HL-60 (cell line): ENCODE results near the gene TEX29.

ENCODE experiments used
- GABPA ChIP-seq: IDR thresholded peaks from 2 replicates; pipeline ENCODE4 v1.6.1; 2012; ENCODE audit warnings: low read depth
- POLR2AphosphoS5 ChIP-seq: IDR thresholded peaks from 2 replicates; pipeline ENCODE4 v1.6.1; 2012; ENCODE audit warnings: low read depth
- TF ChIP-seq, protein P1 (sequence below): IDR thresholded peaks from one replicate; pipeline ENCODE4 v1.5.1; 2011; ENCODE audit warnings: low read length, control low read depth, inconsistent platforms; ENCODE audit not compliant: insufficient read depth
- TF ChIP-seq, protein P2 (sequence below): IDR thresholded peaks from 2 replicates; pipeline ENCODE4 v1.6.1; 2012; ENCODE audit warnings: low read depth; ENCODE audit not compliant: insufficient replicate concordance

DNA sequence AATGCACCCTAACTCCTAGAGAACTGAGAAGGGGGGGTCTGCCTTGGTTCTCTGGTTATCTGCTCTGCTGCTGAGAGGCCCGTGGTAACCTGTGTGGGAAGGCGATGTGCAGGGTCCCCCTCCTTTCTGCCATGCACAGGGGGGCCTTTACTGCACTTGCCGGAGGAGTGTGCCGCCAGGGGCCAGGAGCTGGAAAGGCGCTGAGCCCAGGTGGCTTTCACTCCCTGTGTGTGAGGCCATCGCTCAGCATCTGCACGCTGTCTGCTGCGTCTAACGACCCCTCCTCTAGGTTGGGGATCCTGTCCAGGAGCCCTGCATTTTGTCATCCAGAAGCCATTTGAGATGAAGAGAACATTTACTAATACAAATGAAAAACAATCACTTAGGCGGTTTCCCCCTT lies 37.0 kb upstream of the TEX29 start:
- TF ChIP-seq, protein P1, sequence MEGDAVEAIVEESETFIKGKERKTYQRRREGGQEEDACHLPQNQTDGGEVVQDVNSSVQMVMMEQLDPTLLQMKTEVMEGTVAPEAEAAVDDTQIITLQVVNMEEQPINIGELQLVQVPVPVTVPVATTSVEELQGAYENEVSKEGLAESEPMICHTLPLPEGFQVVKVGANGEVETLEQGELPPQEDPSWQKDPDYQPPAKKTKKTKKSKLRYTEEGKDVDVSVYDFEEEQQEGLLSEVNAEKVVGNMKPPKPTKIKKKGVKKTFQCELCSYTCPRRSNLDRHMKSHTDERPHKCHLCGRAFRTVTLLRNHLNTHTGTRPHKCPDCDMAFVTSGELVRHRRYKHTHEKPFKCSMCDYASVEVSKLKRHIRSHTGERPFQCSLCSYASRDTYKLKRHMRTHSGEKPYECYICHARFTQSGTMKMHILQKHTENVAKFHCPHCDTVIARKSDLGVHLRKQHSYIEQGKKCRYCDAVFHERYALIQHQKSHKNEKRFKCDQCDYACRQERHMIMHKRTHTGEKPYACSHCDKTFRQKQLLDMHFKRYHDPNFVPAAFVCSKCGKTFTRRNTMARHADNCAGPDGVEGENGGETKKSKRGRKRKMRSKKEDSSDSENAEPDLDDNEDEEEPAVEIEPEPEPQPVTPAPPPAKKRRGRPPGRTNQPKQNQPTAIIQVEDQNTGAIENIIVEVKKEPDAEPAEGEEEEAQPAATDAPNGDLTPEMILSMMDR, result no peak
- no peak for TF ChIP-seq GABPA
- TF ChIP-seq, protein P2, sequence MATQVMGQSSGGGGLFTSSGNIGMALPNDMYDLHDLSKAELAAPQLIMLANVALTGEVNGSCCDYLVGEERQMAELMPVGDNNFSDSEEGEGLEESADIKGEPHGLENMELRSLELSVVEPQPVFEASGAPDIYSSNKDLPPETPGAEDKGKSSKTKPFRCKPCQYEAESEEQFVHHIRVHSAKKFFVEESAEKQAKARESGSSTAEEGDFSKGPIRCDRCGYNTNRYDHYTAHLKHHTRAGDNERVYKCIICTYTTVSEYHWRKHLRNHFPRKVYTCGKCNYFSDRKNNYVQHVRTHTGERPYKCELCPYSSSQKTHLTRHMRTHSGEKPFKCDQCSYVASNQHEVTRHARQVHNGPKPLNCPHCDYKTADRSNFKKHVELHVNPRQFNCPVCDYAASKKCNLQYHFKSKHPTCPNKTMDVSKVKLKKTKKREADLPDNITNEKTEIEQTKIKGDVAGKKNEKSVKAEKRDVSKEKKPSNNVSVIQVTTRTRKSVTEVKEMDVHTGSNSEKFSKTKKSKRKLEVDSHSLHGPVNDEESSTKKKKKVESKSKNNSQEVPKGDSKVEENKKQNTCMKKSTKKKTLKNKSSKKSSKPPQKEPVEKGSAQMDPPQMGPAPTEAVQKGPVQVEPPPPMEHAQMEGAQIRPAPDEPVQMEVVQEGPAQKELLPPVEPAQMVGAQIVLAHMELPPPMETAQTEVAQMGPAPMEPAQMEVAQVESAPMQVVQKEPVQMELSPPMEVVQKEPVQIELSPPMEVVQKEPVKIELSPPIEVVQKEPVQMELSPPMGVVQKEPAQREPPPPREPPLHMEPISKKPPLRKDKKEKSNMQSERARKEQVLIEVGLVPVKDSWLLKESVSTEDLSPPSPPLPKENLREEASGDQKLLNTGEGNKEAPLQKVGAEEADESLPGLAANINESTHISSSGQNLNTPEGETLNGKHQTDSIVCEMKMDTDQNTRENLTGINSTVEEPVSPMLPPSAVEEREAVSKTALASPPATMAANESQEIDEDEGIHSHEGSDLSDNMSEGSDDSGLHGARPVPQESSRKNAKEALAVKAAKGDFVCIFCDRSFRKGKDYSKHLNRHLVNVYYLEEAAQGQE, result no peak
- no peak for TF ChIP-seq POLR2AphosphoS5
